ENCODE measurements around the gene DLG1. TPM values are rescaled to one million over a fixed set of nuclear protein-coding genes. Genes with fewer than 3 reads are reported as not detected.

DLG1 gene
- total and polyA plus RNA-seq, 2 donors (not counting 1 experiment from before 2014, with no cell fraction given): 47.7 to 53.0 TPM

DNA sequence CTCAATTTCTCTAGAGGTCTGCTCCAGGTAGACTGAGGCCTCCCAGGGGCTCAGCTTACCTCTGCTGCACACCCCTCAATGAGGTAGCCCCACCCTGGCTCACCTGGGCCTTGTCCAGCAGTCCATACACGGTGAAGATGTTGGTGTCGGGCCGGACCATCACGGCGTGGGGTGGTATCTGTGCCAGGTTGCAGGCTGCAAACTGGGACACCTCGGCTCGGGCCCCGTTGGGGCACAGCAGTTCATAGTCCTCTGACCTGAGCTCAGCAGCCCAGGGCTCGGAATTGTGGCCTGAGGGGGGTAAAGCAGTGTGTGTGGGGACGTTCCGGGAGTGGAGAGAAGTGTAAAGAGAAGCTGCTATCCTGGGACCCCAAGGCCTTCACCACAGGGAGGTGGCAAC lies 292.0 kb downstream of the DLG1 start:
- H2AFZ ChIP-seq (ENCODE audit: low read length): no peak overlapping the region
- no peaks in the 10 kb centered on the region for H3K4me1 ChIP-seq (ENCODE audit: control insufficient read depth, extremely low read depth, insufficient read depth, low read length)
- TF ChIP-seq, protein P1, sequence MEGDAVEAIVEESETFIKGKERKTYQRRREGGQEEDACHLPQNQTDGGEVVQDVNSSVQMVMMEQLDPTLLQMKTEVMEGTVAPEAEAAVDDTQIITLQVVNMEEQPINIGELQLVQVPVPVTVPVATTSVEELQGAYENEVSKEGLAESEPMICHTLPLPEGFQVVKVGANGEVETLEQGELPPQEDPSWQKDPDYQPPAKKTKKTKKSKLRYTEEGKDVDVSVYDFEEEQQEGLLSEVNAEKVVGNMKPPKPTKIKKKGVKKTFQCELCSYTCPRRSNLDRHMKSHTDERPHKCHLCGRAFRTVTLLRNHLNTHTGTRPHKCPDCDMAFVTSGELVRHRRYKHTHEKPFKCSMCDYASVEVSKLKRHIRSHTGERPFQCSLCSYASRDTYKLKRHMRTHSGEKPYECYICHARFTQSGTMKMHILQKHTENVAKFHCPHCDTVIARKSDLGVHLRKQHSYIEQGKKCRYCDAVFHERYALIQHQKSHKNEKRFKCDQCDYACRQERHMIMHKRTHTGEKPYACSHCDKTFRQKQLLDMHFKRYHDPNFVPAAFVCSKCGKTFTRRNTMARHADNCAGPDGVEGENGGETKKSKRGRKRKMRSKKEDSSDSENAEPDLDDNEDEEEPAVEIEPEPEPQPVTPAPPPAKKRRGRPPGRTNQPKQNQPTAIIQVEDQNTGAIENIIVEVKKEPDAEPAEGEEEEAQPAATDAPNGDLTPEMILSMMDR (conservative IDR thresholded peaks at IDR 0.05 in 1 of 2, IDR thresholded peaks at IDR 0.05 in 1 of 2; ENCODE audit: low read depth in 1 of 2, low read length in 2 of 2): no peak
- TF ChIP-seq EZH2 (IDR thresholded peaks at IDR 0.05; ENCODE audit: low read length, missing control alignments): no peak
- no peaks in the 10 kb centered on the region for H3K36me3 ChIP-seq (ENCODE audit: control insufficient read depth, insufficient read depth, low read length)
- H4K20me1 ChIP-seq (ENCODE audit: control insufficient read depth, extremely low read depth, insufficient read depth, low read length): no peaks in the 10 kb centered on the region
- no peak for DNase-seq (ENCODE audit: low read depth in 2 of 2)
- no peak overlapping the region for H3K4me3 ChIP-seq (replicated peaks in 1 of 4; ENCODE audit: control extremely low read depth in 1 of 4, insufficient read depth in 1 of 4, low read depth in 3 of 4, low read length in 4 of 4)
- no peaks in the 10 kb centered on the region for H3K27me3 ChIP-seq (ENCODE audit: control insufficient read depth, insufficient read depth, low read length)
- H3K79me2 ChIP-seq (ENCODE audit: control insufficient read depth, insufficient read depth, low read length): no peaks in the 10 kb centered on the region
- no peaks in the 10 kb centered on the region for H3K9me3 ChIP-seq (ENCODE audit: control insufficient read depth, insufficient read depth, low read depth, low read length)
- no peak overlapping the region for H3K27ac ChIP-seq (ENCODE audit: insufficient read depth, low read length)
- H3K9ac ChIP-seq (ENCODE audit: insufficient read depth, low read length): no peak overlapping the region
- no peak overlapping the region for H3K4me2 ChIP-seq (ENCODE audit: extremely low read depth, insufficient read depth, low read length)

DNA sequence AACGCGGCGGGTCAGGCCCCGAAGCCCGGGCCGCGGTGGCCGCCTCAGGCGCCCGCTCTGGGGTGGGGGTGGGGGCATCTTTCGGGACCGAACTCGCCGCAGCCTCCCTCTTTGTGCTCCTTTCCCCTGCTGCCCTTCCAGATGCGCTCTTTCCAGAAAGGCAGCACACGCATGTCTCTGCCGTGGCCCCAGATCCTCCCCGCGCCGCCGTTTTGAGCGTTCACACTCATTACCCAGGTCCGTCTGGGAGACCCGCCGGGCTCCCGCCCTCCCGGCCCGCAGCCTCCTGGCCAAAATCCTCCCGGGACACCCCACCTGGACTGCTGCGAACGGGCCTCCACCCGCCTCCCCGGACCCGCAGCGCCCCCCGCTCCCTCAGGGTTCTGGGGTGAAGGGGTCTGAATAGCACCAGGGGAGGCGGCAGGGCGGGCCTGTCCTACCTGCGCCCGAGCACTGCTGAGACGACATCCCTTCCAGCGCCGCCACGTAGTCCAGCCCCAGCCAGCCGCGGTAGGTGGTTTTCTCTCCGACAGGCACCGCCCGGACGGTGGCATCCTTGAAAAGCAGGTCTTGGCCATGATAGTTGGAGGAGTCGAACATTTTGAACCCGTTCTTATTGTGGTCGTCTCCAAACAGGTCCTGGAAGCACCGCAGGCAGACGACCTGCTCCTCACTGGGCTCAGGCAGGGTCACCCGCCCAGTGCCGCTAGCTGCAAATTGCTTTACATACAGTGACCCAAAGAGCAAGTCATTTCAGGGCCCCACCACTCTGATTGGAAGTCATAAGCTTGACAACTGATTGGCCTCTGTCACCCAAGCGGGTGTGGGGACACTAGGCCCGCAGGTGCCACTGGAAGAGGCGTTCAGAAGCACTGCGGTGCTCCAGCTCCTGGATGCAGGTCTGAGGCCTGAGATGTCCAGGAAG lies 294.7 kb downstream of the DLG1 start:
- Histone ChIP-seq H3K27me3 (ENCODE audit: control insufficient read depth, insufficient read depth, low read length) (no peaks in the 10 kb centered on the region), H3K4me3 (replicated peaks in 1 of 4; ENCODE audit: control extremely low read depth in 1 of 4, insufficient read depth in 1 of 4, low read depth in 3 of 4, low read length in 4 of 4) (peak overlapping the region; percentile 23 to 61 (median 46)), H4K20me1 (ENCODE audit: control insufficient read depth, extremely low read depth, insufficient read depth, low read length) (no peaks in the 10 kb centered on the region), H3K27ac (ENCODE audit: insufficient read depth, low read length) (no peak overlapping the region), H3K79me2 (ENCODE audit: control insufficient read depth, insufficient read depth, low read length) (no peaks in the 10 kb centered on the region), H3K4me2 (ENCODE audit: extremely low read depth, insufficient read depth, low read length) (peak overlapping the region; percentile 57), H3K9me3 (ENCODE audit: control insufficient read depth, insufficient read depth, low read depth, low read length) (no peaks in the 10 kb centered on the region), H2AFZ (ENCODE audit: low read length) (peak overlapping the region; percentile 47), H3K36me3 (ENCODE audit: control insufficient read depth, insufficient read depth, low read length) (no peaks in the 10 kb centered on the region), H3K9ac (ENCODE audit: insufficient read depth, low read length) (peak overlapping the region; percentile 57), H3K4me1 (ENCODE audit: control insufficient read depth, extremely low read depth, insufficient read depth, low read length) (no peaks in the 10 kb centered on the region)
- peak in 1 of 2 donors; percentile 17 for DNase-seq (ENCODE audit: low read depth in 2 of 2)
- TF ChIP-seq EZH2 (IDR thresholded peaks at IDR 0.05; ENCODE audit: low read length, missing control alignments): no peak
- TF ChIP-seq, protein P1 (conservative IDR thresholded peaks at IDR 0.05 in 1 of 2, IDR thresholded peaks at IDR 0.05 in 1 of 2; ENCODE audit: low read depth in 1 of 2, low read length in 2 of 2): no peak

DNA sequence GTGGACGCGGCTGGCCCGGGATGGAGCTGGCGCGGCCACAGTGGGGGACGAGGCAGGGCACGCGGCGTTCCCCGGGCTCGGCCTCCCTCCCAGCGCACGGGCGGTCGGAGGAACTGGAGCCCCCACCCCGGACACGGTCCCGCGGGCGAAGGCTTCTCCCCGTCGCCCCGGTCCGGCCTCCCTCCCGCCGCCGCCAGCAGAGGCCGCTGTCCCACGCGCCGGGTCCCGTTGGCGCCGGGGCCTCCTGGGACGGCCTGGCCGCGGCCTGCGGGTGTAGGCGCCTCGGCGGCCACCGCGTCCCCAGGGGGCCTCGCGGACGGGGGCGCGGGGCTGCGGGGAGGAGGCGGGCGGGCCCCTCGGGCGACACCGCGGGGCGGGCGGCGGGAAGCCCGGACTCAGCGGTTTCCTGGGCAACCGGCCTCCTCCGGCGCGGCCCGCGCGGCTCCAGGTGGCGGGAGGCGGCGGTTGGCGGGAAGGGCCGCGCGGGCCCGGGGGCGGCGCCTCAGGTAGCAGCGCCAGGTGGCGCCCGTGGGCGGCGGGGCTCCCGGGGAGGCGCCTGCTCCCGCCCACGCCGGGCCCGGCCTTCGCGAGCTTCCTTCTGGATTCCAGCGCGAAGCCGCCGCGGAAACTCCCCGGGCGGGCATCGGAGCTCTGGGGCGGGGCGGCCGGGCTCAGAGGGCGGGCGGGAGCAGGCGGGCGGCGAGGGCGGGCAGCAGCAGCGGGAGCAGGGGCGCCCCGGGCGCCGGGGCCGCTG lies 295.5 kb downstream of the DLG1 start:
- H3K4me2 ChIP-seq (ENCODE audit: extremely low read depth, insufficient read depth, low read length): peak overlapping the region; percentile 80
- no peak overlapping the region for H3K27ac ChIP-seq (ENCODE audit: insufficient read depth, low read length)

More for the DNA sequence above, 295.5 kb downstream of the DLG1 start:
- H3K9me3 ChIP-seq (ENCODE audit: control insufficient read depth, insufficient read depth, low read depth, low read length): no peaks in the 10 kb centered on the region
- no peaks in the 10 kb centered on the region for H3K79me2 ChIP-seq (ENCODE audit: control insufficient read depth, insufficient read depth, low read length)
- no peaks in the 10 kb centered on the region for H3K27me3 ChIP-seq (ENCODE audit: control insufficient read depth, insufficient read depth, low read length)
- H3K36me3 ChIP-seq (ENCODE audit: control insufficient read depth, insufficient read depth, low read length): no peaks in the 10 kb centered on the region
- peak overlapping the region; percentile 60 for H2AFZ ChIP-seq (ENCODE audit: low read length)
- H3K4me1 ChIP-seq (ENCODE audit: control insufficient read depth, extremely low read depth, insufficient read depth, low read length): no peaks in the 10 kb centered on the region
- peak overlapping the region in 3 of 4 experiments; percentile 38 to 61 (median 46) for H3K4me3 ChIP-seq (replicated peaks in 1 of 4; ENCODE audit: control extremely low read depth in 1 of 4, insufficient read depth in 1 of 4, low read depth in 3 of 4, low read length in 4 of 4)
- TF ChIP-seq EZH2 (IDR thresholded peaks at IDR 0.05; ENCODE audit: low read length, missing control alignments): no peak
- TF ChIP-seq, protein P1 (conservative IDR thresholded peaks at IDR 0.05 in 1 of 2, IDR thresholded peaks at IDR 0.05 in 1 of 2; ENCODE audit: low read depth in 1 of 2, low read length in 2 of 2): peak; percentile 36 to 49
- no peaks in the 10 kb centered on the region for H4K20me1 ChIP-seq (ENCODE audit: control insufficient read depth, extremely low read depth, insufficient read depth, low read length)
- peak overlapping the region; percentile 59 for H3K9ac ChIP-seq (ENCODE audit: insufficient read depth, low read length)
- DNase-seq (ENCODE audit: low read depth in 2 of 2): peak; percentile 62 to 66

Data from fibroblast of lung (primary cell).